WERI-Rb-1 (cell line): ENCODE measurements around the gene CNN2.
A peak's percentile ranks its signal among the peaks of the same experiment; 100 is the strongest.

ENCODE experiments used
- DNase-seq: peaks from one replicate; pipeline ENCODE4 v3.0.0-alpha.2; 2020
- H3K27ac ChIP-seq: fragments of 250-450 bp; sonication (Bioruptor Pico); 2 replicates; pipeline ENCODE4 v1.5.1; 2020; ENCODE audit warnings: mild to moderate bottlenecking, moderate library complexity
- H3K27me3 ChIP-seq: fragments of 250-450 bp; sonication (Bioruptor Pico); 2 replicates; pipeline ENCODE4 v1.5.1; 2021; ENCODE audit warnings: mild to moderate bottlenecking, low read depth, moderate library complexity; ENCODE audit not compliant: insufficient read depth, severe bottlenecking
- H3K36me3 ChIP-seq: fragments of 250-450 bp; sonication (Bioruptor Pico); 2 replicates; pipeline ENCODE4 v1.5.1; 2020; ENCODE audit warnings: mild to moderate bottlenecking, moderate library complexity
- H3K4me3 ChIP-seq: 2 replicates; pipeline ENCODE4 v1.5.1; 2011; ENCODE audit warnings: low read depth, mild to moderate bottlenecking, control low read depth, low read length
- H3K9me3 ChIP-seq: fragments of 250-450 bp; sonication (Bioruptor Pico); 2 replicates; pipeline ENCODE4 v1.5.1; 2021; ENCODE audit warnings: mild to moderate bottlenecking, moderate library complexity; ENCODE audit not compliant: severe bottlenecking
- CTCF ChIP-seq: IDR thresholded peaks from 2 replicates; pipeline ENCODE4 v1.5.1; 2011; ENCODE audit warnings: low read depth, mild to moderate bottlenecking, control low read depth, inconsistent platforms, low read length

Gene CNN2

GRCh38 chr19:1067341-1067957 is 41.0 kb downstream of the CNN2 start:
- H3K27ac ChIP-seq = no peak overlapping the region
- peaks cover 2% of the 10 kb centered on the region for H3K9me3 ChIP-seq
- H3K27me3 ChIP-seq = no peaks in the 10 kb centered on the region
- H3K36me3 ChIP-seq = peaks cover 7% of the 10 kb centered on the region
- H3K4me3 ChIP-seq = peak overlapping the region; percentile 63
- DNase-seq = no peak
- no peak for TF ChIP-seq CTCF

DNA sequence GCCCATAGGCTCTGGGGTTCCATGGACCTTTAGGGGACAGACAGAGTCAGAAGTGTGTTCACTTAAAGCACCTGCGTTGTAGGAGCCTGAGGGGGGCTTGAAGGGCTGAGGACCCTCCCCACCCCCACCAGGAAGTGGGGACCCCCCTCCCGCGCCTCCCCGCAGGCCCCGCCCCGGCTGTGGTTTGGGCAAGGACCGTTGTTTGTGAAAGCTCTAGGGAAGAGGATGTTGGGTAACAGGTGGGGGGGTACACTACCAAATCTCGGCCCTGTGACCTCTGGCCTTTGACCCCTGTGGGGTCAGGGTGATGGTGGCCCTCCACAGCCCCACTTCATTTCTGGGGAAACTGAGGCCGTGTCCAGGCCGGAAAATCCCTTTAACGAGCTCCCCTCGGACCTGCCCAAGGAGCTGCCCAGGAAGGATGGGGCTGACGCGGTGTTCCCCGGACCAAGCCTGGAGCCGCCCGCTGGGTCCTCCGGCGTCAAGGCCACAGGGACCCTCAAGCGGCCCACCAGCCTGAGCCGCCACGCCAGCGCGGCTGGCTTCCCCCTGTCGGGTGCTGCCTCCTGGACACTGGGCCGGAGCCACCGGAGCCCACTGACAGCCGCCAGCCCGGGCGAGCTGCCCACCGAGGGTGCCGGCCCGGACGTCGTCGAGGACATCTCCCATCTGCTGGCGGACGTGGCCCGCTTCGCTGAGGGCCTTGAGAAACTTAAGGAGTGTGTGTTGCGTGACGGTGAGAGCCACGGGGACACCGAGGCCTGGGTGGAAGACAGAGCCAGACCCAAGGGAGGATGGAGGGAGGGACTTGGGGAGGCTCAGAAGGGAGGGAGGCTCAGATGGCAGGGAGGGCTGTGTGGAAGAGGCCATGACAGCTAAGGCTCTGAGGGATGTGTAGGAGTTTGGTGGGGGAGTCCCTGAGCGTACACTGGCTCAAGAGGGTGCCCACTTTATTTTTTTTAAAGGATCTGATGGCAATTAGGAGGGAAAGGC is 41.9 kb downstream of the CNN2 start:
- DNase-seq = no peak
- no peak overlapping the region for H3K27ac ChIP-seq
- no peak for TF ChIP-seq CTCF
- no peaks in the 10 kb centered on the region for H3K27me3 ChIP-seq
- H3K36me3 ChIP-seq = peaks cover 6% of the 10 kb centered on the region
- H3K9me3 ChIP-seq = peaks cover 2% of the 10 kb centered on the region
- H3K4me3 ChIP-seq = no peak overlapping the region; the same call in 1 of the 2 replicates

DNA sequence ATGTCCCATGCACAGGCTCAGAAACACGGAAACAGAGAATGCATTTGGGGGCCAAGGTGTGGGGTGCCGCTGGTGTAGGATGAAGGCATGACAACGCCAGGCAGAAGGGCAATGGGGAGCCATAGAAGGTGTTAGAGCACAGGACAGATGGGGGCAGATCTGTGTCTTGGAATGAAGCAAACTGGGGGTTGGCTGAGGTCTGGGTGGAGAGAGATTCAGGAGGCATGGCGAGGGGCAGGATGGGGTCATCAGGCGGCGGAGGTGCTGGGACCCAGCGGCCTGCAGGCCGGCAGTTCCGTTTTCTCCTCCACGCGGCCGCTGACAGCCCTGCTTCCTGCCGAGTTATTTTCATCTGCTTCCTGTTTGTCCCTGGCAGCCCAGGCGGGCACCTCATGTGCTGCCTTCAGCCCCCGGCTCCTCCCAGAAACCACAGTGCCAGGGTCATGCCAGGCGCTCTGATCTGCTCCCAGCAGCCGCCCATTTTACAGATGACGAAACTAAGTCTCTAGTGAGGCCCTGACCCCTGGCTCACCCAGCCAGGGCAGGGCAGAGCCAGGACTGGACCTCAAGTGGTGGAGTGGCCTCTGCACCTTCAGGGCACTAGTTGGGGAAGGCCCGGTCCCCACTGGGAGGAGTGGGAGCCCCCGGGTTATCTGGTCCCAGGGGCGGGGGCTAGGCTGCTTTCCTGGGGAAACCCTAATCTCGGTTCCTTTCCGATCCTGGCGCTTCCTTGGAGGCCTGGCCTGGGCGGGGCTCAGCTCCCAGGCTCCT is 42.8 kb downstream of the CNN2 start:
- Histone ChIP-seq H3K9me3 (no peaks in the 10 kb centered on the region), H3K27me3 (no peaks in the 10 kb centered on the region), H3K27ac (no peak overlapping the region), H3K36me3 (no peaks in the 10 kb centered on the region; the same call in none of the 2 replicates), H3K4me3 (no peak overlapping the region)
- no peak for TF ChIP-seq CTCF
- no peak for DNase-seq

DNA sequence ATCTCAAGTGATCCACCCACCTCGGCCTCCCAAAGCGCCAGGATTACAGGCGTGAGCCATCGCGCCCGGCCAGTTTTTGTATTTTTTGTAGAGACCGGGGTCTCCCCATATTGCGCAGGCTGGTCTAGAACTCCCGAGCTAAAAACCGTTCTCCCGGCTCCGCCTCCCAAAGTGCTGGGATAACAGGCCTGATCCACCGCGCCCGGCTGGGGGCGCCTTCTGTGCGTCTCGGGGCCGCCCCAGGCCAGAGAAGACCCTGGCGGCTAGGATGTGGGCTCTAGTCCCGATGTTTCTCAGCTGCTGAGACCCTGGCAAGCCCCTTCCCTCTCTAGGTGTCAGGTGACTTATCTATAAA is 44.1 kb downstream of the CNN2 start:
- no peak for TF ChIP-seq CTCF
- no peaks in the 10 kb centered on the region for H3K27me3 ChIP-seq
- no peak for DNase-seq
- H3K36me3 ChIP-seq = no peaks in the 10 kb centered on the region; the same call in 1 of the 2 replicates
- no peak overlapping the region for H3K27ac ChIP-seq
- no peaks in the 10 kb centered on the region for H3K9me3 ChIP-seq
- H3K4me3 ChIP-seq = no peak overlapping the region

DNA sequence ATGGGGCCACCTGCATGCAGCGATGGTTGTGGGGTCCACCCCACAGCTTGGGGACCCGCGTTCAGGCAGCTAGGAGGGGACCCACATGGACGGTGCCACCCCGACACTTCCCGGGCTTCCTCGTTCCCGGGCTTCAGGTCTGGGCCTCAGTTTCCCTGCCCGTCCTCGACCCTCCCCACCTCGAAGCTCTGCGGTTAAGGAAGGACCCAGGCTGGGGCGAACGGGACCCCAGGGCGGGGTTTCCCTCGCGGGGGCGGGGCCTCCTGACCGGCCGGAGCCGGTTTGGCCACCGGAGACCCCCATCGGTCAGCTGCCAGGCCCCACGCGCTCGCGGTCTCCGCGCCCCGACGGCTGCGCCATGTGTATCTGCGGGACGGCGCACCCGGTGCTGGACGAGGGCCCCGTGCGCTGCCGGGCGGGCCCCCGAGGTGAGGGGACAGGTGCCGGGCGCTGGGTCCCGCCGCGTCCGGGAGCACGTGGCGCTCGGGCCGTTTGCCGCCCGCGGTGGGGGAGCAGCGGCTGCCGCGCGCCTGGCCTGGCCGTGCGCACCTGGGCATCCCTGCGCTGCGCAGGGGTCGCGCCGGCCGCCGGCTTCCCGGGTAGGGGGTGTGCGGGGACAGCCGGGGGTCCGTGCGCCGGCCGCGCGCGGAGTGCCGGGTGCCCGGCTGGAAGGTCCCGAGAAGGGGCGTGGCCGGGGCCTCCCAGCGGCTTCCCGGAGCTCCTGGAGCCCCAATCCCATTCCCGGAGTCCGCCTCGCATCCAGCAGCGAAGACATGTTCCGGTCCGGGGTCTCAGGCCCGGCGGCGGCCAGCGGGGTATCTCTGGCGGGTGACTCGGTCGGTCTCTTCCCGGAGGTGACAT is 44.8 kb downstream of the CNN2 start:
- DNase-seq = no peak
- Histone ChIP-seq H3K4me3 (no peak overlapping the region), H3K27me3 (no peaks in the 10 kb centered on the region), H3K27ac (no peak overlapping the region), H3K9me3 (no peaks in the 10 kb centered on the region), H3K36me3 (no peaks in the 10 kb centered on the region)
- TF ChIP-seq CTCF = no peak
